ENCODE results near the gene TTC28. TPM values are rescaled to one million over a fixed set of nuclear protein-coding genes. Genes with fewer than 3 reads are reported as not detected.
"Not testable (repeated sequence)": the region's sequence is repeated elsewhere in the genome, so short reads cannot be mapped to it uniquely, and the experiment has no call there.

Gene TTC28
- total RNA-seq, 4 donors from 2014 or later = 43.8 to 130 (median 92.0) TPM

- intact Hi-C loops (cut with DNase I; ENCODE audit: low total_unique reads) = no loop called here
- H3K27me3 ChIP-seq = no peaks in the 10 kb centered on the region
- H3K4me3 ChIP-seq = no peak overlapping the region
- H3K36me3 ChIP-seq = peaks cover 0 to 2% of the 10 kb centered on the region in 2 donors
- H3K4me1 ChIP-seq = no peaks in the 10 kb centered on the region
- no peaks in the 10 kb centered on the region for H3K9me3 ChIP-seq
- no peak for DNase-seq
- TF ChIP-seq CTCF (IDR thresholded peaks at IDR 0.05) (no peak), POLR2A (IDR thresholded peaks at IDR 0.05) (no peak)
- H3K27ac ChIP-seq = peak overlapping the region in 1 of 2 donors; percentile 13
Measured at GRCh38 chr22:28620244-28620922, 59.3 kb downstream of the TTC28 start.

- no peak overlapping the region for H3K4me3 ChIP-seq
- H3K36me3 ChIP-seq = peaks cover 0 to 2% of the 10 kb centered on the region in 2 donors
- H3K4me1 ChIP-seq = no peaks in the 10 kb centered on the region
- intact Hi-C loops (cut with DNase I; ENCODE audit: low total_unique reads) = no loop called here
- H3K27me3 ChIP-seq = no peaks in the 10 kb centered on the region
- H3K9me3 ChIP-seq = no peaks in the 10 kb centered on the region
- no peak for DNase-seq
- H3K27ac ChIP-seq = no peak overlapping the region
- TF ChIP-seq POLR2A (IDR thresholded peaks at IDR 0.05) (no peak), CTCF (IDR thresholded peaks at IDR 0.05) (no peak)
Measured at GRCh38 chr22:28619236-28619635, 60.4 kb downstream of the TTC28 start.

GRCh38 chr22:28615423-28615822, 64.2 kb downstream of the TTC28 start:
- DNase-seq; H3K4me3 ChIP-seq; H3K36me3 ChIP-seq; H3K27ac ChIP-seq; intact Hi-C loops (cut with DNase I; ENCODE audit: low total_unique reads); H3K4me1 ChIP-seq; H3K9me3 ChIP-seq; H3K27me3 ChIP-seq: not testable (repeated sequence)

GRCh38 chr22:28609921-28610320, 69.7 kb downstream of the TTC28 start:
- H3K4me3 ChIP-seq = no peak overlapping the region
- H3K27ac ChIP-seq = peak overlapping the region in 1 of 2 donors; percentile 62
- no peaks in the 10 kb centered on the region for H3K27me3 ChIP-seq
- no peak for DNase-seq
- intact Hi-C loops (cut with DNase I; ENCODE audit: low total_unique reads) = no loop called here
- TF ChIP-seq CTCF (IDR thresholded peaks at IDR 0.05) (no peak), POLR2A (IDR thresholded peaks at IDR 0.05) (no peak)
- no peaks in the 10 kb centered on the region for H3K4me1 ChIP-seq
- no peaks in the 10 kb centered on the region for H3K36me3 ChIP-seq
- H3K9me3 ChIP-seq = no peaks in the 10 kb centered on the region

GRCh38 chr22:28608546-28608945, 71.1 kb downstream of the TTC28 start:
- Histone ChIP-seq H3K27me3 (no peaks in the 10 kb centered on the region), H3K4me3 (no peak overlapping the region), H3K9me3 (no peaks in the 10 kb centered on the region), H3K4me1 (no peaks in the 10 kb centered on the region), H3K27ac (peak overlapping the region; percentile 62 to 85), H3K36me3 (no peaks in the 10 kb centered on the region)
- intact Hi-C loops (cut with DNase I; ENCODE audit: low total_unique reads) = no loop called here
- DNase-seq = no peak
- TF ChIP-seq POLR2A (IDR thresholded peaks at IDR 0.05) = no peak
- TF ChIP-seq CTCF (IDR thresholded peaks at IDR 0.05) = no peak

All from uterus (tissue), 4 donors.